GM19240 (cell line): ENCODE data around the gene TFEB.

Source experiments
- DNase-seq: peaks from one replicate; pipeline ENCODE4 v3.0.0; 2011; ENCODE audit warnings: low spot score; ENCODE audit not compliant: insufficient read length

TFEB gene

DNA sequence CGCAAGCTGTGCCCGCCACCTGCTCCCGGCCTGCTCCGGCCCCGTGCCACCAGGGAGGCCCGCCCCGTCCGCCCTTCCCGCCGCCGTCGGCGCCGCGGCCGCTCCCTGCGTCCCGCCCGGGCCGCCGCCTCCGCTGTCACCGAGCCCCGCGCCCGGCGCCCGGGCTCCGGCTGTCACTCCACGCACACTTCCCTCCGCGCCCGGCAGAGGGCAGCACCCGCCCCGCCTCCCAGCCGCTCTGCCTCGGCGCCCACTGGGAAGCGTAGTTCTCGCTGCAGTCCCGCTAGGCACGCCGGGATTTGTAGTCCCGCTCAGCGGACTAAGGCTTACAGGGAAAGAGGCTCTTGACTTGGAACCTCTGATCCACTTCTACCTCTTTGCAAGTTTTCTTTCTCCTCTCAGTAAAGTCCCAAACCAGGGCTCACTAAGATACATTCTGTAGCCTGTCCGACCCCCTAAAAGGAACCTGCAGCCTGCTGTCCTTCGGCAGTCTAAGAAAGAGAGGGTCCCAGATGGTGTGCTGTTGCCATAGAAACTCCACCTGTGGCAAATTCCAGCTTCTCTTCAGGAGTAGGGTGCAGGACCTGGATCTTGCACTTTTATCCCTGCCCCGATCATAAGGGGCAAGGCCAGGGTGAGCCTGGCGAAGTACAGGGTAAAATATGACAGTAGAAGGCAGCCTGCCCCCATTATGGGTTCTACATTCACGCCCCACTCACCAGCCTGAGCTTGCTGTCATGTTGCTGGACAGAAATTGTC is at the start of gene TFEB:
Gene TFEB (minus strand): TSS at position 182 of the 759 bp plus-strand sequence. CDS start 44,395 bp downstream, outside the sequence.
- DNase-seq: peak; percentile 97

DNA sequence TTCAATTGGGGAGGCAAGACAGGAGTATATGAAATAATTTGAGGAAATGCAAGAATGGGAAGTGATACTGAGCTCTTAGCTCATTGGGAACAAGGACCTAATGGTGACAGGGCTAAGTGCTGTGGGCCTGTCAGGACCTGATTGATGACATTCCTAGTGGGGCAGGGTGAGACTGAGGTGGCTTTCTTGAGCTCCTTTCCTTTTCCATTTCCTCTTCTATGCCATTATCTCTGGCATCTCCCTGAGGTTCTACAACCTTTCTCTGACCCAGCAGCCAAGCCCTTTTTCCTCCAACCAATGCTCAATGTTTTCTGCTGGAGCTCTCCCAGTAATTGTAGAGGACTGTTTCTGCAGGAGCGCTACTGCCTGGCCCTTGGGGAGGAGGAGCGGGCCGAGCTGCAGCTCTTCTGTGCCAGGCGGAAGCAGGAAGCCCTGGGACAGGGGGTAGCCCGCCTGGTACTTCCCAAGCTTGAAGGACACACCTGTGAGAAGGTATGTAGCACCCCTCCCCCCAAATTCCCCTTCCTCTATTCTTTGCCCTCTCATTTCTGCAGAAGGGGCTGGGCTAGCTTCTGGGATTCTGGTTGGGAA is 49.3 kb upstream of the TFEB start:
- DNase-seq: no peak

DNA sequence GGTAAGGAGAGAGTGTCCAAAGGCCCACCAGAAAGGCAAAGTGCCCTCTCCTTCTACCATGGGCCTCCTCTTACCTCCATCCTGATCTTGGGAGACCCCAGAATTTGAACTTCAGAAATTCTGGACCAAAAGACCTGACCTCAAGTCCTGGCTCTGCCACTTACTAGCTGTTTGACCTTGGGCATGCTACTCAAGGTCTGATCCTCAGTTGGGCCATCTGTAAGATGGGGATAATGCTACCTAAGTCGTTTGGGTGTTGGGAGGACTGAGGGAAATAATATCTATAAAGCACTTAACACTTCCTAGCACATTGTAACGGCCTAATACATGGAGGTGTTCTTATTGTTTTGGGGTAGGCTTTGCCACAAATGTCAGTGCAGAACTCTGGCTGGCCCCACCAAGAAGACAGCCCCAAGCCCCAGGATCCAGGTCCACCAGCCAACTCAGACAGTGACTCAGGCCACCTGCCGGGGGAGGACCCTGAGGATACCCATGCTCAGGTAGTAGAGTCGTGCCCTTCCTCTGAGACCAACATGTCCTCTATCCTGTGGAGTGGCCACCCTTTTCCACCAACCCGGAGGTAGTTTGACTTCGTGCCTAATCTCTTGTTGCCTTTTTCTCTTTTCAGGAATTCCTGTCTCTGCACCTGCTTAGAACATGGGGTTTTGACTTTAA is 47.8 kb upstream of the TFEB start:
- DNase-seq: no peak

DNA sequence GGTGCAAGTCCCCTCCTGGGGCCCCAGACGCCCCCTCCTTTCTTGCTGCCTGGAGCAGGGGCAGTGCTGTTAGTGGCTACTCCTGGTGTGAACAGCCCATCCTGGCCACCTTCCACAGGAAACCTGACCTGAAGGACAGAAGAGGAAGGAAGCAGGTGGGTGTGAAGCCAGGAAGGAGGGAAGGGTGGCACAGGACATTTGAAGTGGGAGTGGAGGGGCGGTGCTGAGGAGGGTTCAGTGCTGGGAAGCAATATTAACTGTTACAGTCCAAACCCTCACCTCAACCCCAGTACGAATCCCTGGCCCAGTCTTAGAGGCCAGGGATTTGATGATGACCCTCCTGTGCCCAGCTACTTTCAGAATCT is 45.9 kb upstream of the TFEB start:
- DNase-seq: no peak

DNA sequence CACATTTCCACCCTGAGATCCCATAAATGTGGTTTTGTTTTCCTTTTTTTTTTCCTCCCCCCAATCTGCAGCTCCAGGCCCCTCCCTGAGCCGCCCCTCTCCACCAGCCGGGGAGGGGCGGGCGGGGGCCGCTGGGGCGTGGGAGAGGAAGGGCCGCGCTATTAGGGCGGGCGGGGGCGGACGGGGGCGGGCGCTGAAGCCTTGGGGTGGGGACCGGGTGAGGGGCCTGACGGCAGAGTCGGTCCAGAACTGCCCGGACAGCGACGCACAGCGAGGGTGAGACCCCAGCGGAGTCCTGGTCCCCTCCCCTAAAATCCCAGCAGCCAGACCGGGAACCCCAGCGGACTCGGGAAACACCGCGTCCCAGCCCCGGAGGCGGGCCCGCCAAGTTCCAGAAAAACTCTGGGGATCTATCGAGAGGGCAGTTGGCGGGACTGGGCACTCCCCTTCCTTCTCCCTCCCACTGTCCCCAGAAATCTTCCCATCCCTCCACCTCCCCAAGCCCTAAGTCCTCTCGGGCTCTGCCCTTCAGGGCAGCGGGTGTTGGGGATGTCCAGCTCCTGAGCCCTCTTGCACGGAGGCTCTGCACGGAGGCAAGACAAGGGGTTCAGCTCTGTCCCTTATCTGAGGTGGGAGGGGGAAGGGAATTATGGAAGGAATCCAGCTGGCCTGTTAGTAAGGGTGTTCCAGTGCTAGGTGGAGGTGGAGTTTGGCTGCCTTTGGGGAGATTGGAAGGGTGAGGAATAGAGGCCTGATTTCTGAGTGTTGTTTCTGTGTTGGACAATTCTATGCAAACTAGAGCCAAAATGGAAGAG is 45.4 kb upstream of the TFEB start, which contains the start of gene PRICKLE4:
Gene PRICKLE4 (plus strand): TSS at position 232 of the 815 bp plus-strand sequence. CDS start 2,692 bp downstream, outside the sequence.
- DNase-seq: no peak

DNA sequence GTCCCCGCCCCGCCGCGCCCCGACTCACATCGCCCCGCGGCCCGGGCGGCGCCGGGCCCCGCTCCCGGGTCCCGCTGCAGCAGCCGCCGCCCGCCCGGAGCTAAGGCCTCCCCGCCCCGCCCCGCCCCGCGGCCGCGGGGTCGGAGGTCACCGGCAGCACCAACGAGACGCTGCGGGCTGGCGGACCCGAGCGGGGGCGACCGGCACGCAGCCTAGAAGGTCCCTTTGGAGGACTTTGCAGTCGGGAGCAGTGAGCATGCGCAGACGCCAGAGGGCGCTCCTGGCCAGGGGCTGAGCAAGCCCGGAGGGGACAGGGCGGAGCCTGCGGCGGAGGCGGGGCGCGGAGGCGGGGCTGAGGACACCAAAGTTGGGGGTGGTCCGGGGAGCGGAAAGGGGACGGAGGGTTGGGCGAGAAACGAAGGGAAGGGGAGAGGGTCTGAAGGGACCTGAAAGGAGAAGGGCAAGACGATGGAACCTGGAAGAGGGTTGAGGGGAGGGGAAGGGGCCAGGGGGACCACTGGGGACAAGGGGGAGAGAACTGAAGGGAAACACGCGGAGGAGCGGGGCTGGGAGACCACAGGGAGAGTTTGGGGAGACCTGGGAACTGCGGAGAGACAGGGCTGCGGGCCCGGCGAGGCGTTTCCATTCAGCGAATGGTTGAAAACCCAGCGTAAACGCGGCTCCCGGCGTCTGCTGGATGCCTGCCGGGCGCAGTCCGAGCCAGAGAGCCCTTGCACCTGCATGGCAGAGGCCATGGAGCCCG is 44.6 kb upstream of the TFEB start, which contains the start of gene FRS3:
Gene FRS3 (minus strand): TSS at position 113 of the 763 bp plus-strand sequence. CDS start 2,913 bp downstream, outside the sequence.
- peak; percentile 96 for DNase-seq

DNA sequence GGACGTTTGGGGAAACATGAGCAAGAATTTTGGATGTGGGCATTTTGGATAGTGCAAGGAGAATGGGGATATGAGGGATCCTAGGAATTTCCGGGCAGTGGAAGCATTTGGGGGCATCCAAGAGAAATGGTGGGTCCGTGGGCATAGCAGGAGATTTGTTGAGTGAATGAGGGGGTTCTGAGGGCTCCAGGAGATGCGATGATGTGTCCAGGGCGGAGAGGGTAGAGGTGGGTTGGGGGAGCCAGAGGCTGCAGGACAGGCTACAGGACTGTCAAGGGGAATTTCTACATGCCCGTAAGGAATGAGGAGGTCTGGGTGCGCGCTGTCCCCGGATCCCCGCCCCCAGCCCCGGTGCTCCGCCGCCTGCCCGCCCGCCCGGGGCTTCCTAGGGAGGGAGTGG is 43.9 kb upstream of the TFEB start:
- DNase-seq: no peak

DNA sequence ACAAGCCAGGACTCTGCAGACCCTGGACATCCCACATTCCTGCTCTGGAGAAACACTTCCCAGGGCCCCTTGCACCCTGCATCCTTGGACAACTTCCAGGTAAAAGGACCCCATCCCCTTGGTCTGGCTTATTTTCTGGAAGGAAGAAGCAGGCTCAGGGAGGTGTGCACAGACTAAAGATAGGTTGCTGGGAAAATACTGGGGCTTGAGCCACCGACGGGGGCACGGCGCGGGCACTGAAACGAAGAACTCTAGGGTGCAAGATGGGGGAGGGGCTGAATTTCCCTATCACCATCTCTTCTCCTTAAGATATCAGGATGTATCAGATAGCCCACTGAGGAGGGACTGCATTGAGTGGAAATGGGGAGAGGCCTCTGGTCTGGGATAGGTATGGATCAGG is 43.5 kb upstream of the TFEB start:
- no peak for DNase-seq

DNA sequence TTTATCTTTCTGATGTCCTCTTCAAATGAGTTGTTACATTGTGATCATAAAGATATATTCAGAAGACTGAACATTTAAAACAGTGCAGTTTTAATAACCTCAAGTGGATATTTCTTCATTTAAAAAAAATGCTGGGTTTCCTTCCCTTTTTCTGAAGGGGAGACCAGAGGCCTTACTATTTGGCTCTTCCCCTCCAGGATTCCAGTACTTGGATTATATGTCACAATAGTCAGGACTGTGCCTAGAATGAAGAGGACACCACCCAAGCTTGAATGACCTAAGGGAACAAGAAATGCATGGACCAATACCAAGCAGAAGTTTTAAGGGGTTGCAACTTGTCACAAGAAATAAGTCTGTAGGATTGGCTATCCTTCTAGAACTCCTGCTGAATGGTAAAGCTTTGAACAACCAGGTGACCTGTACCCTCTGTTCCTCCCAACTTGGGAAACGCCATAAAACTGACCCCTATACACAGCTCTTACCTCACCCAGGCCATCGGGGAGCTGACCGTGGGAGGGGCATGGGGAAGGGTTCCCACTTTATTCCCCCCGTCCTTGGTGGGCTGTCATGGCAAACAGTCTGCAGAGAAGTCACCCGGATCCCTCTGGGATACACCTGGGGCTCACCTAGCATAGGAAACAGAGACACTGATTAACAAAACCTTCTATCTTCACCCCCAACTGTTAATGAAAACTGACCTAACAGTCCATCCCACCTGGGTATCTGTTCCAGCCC is 42.3 kb upstream of the TFEB start:
- DNase-seq: no peak

DNA sequence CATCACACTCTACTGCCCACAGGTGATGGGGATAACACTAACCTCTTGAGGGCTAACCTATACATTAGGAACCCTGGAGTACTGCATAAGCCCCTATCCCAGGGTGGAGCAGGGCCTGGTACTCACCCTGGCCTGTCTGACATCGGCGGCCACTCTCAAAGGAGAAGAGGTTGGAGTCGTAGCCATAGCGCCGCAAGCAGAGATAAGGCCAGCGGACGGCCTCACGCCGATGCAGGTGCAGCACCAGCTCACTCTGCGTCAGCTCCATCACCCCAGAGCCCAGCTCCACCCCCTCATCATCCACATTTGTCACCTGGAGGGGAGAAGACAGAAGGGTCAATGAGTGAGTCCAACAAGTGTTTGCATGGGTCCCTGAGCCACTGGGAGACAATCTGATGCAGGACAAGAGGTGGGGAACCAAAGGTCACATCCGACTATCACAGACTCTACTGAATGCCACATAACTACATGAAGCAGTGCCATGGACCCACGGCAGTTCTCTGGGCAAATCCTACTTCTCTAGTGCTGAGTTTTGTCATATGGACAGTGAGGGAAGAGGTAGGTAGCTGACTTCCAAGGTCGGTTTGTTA is 40.0 kb upstream of the TFEB start:
- no peak for DNase-seq

DNA sequence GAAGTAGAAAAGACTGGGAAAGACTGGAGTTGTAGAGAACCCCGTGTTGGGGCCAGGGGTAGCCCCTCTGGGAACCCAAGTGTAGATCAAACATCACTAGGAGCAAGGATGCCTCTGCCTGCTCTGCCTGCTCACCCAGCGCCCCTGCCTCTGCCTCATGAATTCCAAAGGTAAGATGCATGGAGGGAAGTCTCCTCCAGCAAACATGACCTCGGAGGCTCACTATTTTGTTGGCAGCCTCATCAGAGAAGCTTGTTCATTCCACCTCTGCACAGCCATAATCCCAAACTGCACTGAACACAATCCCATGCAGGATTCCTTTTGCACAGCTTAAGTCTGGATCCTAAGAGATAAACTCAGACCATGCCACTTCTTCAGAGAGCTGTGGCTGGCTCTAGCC is 39.4 kb upstream of the TFEB start:
- no peak for DNase-seq

DNA sequence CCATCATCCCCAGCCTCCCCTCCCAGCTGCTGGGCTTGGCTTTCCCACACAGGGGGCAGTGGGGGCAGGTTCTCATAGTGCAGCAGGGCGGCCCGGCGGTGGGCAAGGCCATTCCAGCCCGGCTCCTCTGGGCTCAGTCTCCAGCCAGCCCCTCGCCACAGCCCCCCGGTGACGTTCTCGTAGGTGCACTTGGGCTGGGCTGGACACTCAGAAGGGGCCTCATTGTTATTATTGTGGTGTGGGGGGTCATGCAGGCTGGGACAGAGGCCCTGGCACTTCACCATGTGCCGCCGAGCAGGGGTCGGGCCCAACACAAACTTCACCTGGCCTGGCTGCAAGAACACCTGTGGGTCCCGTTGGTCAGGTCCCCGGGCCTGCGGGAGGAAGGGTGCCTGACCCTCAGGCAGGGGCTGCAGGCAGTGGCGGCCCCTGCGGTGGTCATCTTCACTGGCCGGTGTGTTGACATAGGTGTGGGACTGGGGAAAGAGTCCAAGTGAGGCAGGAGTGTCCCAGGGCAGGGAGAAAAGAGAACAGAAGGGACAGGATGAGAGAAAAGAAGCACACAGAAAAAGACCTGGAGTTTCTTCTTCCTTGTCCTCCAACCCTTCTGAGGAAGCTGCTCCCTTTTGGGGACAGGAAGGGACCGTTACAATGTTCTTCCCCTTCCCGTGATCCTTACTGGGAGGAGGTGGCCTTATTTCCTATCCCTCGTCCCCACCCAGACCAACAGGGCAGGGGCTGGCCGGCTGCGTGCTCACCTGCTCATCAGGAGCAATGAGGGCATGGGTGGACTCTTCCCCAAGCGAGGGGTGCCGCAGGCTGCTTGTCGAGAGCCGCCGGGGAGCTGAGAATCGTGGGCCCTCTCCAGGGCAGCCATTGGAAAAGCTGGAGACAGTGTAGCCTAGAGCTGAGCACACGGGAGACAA is 35.9 kb upstream of the TFEB start:
- no peak for DNase-seq

DNA sequence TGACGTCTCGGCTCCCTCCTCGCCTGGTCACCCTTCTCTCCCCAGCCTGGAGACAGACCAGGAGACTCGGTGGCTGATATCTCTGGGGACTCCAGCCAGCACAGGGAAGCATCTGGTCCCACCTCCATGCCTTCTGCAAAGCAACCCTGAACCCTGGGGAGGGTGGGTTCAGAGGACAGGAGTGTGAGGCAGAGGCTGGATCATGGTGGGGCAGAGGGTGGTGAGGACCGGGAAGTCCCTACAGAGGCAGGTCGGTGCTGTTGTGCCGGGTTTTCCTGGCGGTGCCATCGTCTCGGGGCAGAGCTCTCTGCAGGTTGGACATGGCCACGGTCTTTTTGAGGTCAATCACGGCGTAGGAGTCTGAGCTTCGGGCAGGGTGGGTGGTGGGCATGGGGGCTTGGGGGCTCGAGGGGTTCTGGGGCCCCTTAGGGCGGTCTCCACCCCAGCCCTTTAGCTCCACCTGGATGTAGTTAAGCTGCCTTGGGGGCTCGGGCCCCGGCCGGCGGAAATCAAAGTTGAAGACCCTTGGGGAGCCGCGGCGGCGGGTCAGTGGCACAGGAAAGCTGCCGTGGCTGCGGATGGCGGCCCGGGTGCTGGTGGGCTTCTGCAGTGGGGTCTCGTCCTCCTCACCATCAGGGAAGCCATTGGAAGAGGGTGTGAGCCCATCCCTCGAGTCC is 35.1 kb upstream of the TFEB start:
- no peak for DNase-seq

DNA sequence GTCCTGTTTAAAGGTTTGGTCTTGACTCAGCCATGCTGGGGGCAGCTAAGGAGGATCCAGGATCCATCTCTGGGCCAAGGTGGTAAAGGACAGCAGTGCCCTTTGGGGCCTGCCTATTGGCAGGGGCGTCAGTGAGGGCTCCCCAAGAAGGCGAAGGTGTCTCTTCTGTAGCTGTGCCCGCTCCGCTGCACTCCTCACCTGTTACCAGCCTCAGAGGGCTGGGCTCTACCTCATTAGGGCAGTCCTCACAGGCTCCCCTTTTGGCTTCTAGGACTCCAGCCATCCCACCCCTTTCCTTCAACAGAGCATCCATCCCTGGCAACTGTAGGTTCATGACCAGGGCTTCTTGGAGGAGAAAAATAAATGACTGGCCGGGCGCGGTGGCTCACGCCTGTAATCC is 34.0 kb upstream of the TFEB start:
- DNase-seq: no peak

DNA sequence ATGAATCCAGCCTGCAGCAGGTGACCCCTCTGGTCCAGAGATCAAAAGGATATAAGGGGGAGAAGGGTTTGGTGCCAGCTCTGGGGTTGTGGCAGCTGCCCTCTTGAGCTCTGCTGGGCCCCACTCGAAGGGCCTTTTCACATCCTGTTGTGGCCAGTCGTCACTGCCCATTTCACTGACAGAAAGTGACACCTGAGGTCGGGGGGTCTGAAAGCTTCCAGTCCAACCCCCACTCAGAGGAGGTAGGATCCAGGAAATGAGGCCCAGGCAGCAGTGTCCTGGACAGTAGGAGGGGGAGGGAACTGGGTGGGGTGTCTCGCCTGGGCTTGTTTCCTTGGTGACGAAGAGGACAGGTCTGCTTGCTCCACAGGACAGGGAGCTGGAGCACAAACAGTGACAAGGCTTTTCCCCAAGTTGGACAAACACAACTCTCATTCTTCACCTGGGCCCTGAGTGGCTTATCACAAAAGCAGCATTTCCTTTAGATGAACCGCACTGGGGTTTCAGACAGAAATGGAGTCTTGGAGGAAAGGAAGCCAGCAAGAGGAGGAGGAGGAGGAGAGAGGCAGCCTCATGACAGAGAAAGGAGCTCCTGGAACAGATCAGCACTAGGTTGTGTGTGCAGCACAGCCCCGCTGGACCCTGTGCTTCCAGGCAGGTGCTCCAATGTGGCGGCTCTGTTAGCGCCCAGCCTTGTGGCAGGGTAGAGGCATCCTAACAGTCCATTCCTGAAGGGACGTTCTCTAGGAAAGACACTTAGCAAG is 33.3 kb upstream of the TFEB start:
- DNase-seq: no peak

DNA sequence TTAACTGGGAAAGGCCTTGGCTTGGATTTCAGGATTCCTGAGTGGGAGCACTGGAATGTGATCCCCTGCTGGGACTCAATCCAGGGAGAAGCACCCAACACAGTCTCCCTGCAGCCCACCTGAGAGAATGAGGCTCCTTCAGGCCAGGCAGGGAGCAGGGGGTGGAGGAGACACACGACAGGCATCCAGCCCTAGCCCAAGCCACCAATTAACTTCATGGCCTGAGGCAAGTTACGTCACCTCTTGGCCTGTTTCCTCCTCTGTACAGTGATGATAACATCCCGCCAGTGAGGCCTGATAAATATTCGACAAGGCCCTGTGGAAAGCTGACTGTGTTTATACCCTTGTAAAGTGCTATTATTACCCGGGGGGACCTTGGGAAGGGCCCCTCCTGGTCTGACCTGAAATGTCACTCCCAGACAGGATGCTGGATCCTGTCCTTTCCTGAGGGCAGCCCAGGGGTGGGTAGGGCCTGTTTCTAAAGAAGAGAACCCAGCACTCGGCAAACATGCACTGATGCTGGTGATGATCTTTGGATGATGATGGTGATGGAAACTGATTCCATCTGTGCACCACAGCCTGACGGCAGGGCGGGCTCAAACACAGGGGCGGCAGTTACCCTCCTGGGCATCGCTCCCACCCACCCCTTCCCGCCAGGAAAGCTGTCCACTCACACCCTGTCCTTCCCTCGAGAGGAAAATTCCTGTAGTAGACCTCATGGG is 31.9 kb upstream of the TFEB start:
- no peak for DNase-seq
